ENCODE results near the gene P2RY2.

Gene P2RY2

DNA sequence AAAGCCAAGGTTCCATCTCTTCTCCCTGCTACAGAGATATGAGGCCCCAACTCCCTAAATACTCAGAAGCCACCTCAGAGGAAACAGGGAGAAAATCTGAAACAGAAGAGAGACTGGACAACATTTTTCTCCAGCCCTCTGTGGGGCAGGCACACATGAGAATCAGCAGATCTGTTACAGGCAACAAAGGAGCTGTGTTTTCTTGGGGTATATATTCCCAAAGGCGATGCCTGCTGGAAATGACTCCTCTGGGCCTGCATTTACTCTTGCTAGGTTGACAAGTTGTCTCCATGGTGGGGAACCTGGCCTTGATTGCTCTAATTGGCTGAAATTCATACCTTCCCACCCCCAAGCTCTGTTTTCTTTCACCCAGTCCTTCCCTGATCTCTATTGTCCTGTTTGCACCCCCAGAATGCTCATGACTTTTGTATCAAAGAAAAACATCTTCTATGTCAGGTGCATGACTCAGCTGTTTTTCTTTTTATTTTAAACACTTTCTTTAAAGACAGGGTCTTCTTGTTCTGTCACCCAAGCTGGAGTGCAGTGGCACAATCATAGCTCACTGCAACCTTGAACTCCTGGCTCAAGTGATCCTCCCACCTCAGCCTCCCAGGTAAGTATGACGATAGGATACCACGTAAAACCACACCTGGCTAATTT is 30.6 kb downstream of the P2RY2 start:
- DNase-seq: no peak

DNA sequence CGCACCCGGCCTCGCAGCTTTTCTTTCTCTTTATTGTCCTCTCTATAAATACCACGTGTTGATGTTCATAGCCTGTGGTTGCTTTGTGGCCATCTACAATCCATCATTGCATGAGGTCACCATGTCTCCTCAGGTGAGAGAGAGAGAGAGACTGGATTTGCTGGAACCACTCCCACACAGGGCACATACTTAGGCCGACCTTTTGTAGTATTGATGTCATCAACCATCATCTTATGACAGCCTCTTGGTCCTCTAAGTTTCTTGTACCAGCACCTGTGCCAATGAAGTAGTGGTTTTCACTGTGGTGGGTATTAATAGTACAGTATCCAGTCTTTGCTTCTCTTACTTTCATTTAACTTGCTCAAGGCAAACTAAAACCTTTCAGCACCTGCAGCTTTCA is 31.2 kb downstream of the P2RY2 start:
- DNase-seq: no peak

DNA sequence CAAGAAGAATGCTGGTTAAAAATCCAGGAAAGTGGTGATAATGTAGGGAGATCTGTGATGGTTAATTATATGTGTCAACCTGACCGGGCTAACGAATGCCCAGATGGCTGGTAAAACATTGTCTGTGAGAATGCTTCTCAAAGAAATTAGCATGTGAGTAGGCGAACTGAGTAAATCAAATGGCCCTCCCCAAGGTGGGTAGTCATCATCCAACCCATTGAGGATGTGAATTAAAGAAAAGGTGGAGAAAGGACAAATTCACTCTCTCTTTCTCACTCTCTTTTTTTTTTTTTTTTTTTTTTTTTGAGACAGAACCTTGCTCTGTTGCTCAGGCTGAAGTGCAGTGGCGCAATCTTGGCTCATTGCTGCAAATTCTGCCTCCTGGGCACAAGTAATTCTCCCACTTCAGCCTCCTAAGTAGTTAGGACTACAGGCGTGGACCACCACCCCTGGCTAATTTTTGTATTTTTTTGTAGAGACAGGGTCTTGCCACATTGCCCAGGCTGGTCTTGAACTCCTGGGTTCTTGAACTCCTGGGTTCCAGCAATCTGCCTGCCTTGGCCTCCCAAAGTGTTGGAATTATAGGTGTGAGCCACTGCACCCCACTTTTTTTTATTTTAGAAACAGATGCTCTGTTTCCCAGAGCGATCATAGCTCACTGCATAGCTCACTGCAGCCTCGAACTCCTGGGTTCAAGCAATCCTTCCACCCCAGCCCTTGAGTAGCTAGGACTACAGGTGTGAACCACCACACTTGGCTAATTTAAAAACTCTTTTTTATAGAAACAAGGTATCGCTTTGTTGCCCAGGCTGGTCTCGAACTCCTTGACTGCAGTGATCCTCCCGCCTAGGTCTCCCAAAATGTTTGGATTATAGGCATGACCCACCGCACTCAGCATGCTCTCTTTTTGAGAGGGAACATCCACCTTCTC is 32.0 kb downstream of the P2RY2 start:
- no peak for DNase-seq

DNA sequence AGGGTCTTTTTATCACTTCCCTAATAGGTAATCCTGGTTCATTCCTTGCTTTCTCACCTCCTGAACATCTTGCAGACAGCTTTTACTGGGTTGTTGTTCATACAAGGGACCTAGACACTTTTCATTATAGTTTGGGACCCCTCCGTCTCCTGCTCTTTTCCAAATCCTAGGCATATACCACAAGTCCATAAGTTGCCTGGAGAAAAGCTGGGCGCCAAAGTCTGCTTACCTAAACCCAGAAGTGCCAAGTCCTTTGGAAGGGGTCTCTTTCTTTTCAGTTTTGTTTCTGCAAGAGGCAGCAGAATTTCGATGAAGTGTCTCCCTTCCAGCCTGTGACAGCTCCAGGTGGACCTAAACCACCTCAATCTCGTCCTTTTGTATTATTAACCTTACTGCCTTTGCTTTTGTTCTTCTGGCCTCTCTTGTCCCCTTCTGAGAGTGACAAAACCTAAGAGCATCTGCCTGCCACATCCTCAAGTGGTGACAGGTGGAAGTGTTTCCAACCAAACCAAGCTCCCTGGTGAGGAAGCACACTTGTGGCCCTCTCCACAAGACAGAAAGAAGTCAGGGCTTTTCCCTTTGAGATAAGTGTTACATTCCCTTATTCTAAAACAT is 34.6 kb downstream of the P2RY2 start:
- DNase-seq: no peak

DNA sequence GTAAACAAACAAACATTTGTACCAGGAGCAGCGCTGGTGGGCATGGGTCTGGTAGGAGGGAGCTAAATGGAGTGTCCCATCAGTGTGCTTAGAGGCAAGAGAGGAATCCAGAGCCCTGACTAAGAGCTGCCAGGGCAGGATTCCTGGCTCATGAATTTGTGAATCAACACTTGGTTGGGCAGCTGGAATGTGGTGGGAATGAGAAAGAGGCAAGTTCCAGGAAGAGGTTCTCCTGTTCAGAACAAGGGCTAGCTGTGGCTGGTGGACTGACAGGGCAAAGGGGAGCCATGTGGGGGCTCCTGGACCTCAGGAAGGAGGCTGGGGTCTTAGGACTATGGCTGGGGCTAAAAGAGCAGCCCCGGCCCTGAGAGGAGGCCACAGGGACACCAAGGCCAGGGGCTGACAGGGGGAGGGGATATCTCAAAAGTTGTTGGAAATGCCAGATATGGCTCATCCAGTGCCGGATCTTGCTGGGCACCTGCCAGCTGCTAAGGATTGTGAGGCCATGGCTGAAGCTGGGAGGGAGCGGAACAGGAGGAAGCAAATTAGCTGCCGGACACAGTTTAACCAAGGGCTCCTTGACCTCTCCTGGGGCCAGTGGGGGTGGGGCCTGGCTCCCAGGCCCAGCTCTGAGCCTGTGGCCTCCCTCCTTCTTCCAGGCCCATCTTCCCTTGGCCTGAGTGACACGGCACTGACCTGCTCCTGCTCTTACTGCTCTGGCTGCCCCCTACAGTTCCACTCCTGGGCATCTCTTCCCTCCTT is 39.4 kb downstream of the P2RY2 start:
- DNase-seq: no peak

DNA sequence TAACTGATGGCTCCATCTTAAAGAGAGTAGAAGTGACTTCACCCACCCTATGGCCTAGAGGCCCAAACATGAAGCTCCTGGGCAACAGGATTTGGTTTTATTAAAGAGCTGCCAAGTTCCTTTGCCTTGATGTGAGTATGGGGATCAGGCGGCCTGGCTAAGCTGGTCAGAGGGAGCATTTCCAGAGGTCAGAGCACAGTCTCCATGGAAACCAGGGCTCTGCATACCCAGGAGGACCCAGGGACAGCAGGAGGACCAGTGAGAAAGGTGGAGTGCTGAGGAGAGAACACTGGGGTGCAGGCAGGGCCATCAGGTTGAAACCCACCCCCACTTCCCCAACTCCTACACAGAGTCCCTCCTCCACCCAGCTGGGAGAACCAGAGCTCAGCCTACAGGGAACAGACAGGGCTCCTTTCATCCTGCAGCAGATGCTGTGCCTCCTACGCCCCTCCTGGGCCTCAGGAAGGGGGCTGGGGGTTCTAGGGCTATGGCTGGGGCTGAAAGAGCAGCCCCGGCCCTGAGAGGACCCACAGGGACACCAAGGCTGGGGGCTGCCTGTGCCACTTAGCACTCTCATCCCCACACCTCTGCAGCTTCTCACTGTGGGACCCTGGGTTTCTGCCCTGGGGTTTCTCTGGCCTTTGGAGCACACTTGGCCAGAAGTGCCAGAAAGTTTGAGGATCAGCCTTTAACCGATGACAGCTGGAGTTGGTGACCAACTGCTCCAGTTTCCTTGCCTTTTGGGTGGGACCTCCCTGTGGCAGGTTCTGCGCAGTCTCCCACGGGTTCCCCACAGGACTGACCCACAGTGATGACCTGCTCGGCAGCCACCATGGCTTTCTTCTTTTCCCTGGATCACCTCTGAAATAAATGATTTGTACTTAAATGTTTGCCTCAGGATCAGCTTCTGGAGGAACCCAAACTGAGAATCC is 40.3 kb downstream of the P2RY2 start:
- DNase-seq: no peak

DNA sequence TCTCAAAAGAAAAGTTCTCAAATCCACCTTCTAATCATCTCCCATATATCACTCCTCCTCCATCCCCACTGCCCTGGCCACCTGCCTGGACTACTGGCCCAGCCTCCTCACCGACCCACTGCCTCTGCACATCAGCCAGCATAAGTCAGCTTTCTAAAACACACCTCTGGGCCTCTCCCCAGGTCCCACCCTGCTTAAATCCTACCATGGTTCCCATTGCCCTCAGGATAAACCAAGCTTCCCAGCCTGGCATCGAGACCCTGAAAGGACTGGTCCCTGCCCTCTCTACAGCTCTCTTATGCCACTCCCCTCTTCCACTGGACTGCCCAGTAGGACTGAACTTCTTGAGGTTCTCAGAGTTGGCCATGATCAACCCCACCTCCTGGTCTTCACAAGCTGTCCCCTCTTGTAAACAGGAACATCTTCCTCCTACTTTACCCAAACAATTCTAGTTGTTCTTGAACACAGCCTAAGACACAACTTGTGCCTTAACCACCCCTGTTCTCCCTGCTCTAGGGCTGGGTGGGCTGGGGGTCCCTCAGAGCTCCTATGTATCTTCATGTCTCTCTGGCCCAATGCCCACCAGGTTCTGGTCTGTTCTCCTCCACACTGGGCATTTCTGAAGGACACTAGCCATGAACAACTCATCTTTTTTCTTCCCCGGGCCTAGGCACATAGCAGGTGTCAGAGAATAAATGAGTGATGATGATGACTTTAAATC is 41.5 kb downstream of the P2RY2 start:
- DNase-seq: no peak

DNA sequence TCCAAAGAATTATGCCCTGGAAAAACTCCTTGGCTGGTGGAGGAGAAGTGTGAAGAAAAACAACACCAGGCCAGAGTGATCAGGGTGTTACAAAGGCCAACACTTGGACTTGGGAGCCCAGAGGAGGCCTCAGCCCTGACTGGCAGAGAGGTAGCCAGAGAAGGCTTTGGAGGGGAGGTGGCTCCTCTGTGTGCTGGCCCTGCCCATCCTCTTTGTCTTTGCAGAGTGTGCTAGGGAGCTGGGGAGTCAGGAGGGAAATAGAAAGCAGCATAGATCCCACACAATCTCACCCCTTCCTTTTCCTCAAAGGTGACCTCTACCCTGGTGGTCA is 42.0 kb downstream of the P2RY2 start:
- no peak for DNase-seq

DNA sequence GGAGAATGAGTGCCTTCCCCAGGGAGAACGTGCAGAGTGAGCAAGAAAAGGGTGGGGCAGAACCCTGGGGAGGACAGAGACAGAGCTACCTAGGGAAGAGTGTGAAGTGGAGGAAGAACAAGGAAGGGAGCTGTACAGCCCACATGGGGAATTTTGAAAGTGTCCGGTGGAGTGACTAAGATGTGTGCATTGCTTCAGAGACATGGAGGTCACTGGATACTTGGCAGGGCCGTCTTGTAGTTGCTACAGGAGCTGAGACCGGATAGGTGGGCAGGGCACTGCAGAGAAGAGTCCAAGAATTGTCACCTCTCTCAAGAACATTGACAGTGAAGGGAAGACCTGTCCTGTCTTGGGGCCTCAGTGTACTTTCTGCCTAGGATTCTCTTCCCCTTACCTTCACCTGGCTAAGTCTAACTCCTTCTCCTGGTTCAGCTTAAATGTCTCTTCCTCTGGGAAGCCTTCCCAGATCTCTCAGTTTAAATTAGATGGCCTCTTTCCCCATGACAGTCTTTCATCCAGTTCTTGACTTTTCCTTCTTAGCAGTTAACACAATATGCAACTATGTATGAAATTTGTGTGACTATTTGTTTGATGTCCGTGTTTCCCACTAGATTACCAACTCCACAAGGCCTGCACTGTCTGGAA is 44.9 kb downstream of the P2RY2 start:
- DNase-seq: no peak

DNA sequence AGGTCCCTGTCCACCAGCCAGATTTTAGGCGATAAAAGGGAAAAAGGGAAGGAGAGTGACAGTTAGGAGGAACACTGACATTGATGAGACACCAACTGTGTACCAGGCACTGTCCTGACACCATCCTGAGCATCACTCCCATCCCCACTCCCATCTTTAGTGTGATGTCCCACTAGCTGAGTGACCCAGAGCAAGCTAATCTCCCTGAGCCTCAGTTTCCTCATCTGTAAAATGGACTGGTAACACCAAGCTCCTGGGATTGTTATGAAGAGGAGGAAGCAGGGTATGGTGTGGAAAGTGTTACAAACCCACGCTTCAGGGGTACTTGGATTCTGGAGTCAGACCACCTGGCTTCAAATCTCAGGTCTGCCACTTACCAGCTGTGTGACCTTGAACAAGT is 45.6 kb downstream of the P2RY2 start:
- DNase-seq: no peak

DNA sequence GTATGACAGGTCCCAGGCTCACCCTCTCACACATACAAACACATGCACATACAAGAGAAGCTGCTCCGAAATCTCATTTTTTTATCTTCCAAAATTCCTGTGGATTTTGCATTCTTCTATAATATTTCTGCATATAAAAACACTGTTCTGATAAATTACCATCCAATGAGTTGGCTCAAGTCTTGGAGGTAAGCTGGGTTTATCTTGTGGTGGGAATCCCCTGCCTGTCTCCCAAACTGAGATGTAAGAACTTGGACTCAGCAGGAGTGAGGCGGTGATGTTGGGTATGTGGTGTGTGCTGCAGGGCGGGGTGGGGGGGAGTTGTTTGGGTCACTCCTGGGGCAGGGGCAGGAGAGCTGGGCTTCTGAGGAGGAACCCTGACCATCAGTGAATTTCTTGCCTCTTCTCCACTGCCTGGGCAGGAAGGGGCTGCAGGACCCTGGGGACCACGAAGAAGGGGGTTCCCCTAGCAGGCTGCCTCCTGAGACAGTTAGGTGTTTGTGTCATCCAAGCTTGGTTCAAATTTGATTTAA is 47.3 kb downstream of the P2RY2 start:
- DNase-seq: no peak

DNA sequence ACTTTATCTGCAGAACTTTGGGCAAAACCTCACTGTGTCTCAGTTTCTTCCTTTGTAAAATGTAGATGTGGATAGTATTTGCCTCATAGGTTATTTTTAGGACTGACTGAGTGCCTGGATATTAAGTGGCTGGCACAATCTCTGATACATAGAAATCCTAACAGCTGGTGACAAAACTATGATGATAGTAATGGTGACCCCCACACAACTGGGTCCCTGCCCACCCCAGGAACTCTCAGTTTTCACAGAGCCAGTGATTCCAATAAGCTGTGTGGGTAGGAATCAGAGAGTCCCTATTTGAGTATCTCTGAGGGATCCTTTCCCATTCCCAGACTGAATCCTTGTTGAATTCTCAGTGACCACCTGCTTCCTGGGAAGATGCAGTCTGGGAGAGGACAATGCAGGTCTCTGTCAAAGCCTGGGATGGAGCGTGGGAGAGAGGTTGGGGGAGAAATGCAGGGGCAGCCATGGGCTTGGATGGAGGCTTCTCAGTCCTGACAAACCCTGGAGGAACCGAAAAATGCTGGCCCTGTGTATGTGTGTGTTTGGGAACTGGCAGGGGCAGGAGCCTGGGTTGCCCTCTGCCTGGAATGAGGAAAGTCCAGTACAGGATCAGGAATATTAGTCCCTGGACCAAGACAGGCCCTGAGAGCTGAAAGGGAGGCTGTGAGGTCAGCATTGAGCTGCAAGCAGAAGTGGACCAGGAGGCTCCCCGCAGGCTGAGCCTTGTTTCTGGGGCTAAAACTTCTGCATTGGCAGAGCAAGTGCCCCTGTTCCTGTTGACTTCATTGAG is 48.0 kb downstream of the P2RY2 start:
- no peak for DNase-seq

DNA sequence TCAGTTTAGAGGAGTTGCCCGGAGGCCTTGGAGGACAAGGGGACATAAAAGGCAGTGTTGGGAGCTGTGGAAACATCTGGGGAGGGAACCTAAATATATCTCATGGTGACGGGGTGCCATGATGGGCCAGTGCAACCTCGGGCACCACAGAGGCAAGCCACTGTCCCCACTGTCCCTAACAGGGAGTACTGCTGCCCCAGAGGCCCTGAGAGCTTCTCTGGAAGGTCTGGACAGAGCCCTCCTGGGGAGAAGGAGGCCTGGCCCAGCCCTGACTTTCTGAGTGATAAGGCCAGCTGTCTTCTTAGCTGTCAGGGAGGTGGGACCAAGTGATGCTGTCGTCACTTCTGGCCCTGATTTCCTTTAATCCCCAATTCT is 48.6 kb downstream of the P2RY2 start:
- DNase-seq: no peak

DNA sequence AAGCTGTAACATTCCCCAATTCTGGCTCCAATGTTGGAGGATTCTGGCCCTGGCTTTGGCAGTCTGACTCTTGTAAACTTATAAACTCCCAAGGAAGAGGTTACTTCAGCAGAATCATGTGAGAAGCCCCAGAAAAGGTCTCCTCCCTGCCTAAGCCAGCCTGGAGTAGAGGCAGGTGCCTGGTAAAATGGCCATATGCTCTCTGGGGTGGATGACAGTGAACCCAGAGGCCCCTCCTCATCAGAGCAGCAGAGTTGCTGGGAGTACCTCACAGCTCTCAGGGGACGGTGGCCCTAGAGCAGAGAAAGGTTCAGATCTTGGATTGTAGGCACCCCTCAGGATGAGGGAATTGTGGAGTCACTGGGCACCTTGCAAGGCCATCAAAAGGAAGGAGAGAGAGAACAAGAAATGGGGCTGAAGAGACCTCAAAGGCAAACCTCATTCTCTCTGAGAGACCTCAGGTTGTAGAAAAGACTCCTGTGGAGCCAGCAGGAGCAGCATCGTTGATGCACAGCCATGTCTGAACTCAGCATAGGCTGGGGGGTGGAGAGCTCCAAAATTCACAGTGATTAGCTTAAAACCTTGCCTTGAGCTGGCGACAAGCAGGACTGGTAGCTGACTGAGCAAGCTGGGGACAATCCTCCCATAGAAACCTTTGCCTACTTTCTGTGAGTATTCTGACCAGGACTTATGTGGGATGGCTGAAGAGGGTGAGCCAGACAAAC is 49.2 kb downstream of the P2RY2 start:
- DNase-seq: no peak

DNA sequence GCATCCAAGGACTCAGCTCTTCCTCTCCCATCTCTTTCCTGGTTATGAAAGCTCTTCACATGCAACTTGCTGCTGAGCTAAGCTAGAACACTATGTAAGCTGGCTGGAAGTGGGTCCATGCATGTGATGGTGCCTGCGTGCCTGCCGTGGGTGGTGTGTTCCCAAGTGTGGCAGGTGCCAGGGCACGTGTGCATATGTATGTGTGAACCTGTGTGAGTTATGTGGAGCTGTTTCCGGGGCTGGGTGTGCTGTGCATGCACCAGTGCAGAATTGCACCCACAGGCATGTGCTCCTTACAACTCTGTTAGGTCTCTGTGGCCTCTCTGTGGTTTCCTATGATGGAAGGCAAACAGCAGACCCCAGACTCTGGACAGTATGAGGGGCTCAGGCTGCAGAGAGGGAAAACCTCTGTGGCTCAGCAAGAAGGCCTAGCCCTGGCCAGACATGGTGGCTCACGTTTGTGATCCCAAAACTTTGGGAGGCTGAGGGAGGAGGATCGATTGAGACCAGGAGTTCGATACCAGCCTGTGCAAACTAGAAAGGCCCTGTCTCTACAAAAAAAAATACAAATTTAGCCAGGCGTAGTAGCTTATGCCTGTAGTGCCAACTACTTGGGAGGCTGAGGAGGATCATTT is 49.9 kb downstream of the P2RY2 start:
- no peak for DNase-seq

DNA sequence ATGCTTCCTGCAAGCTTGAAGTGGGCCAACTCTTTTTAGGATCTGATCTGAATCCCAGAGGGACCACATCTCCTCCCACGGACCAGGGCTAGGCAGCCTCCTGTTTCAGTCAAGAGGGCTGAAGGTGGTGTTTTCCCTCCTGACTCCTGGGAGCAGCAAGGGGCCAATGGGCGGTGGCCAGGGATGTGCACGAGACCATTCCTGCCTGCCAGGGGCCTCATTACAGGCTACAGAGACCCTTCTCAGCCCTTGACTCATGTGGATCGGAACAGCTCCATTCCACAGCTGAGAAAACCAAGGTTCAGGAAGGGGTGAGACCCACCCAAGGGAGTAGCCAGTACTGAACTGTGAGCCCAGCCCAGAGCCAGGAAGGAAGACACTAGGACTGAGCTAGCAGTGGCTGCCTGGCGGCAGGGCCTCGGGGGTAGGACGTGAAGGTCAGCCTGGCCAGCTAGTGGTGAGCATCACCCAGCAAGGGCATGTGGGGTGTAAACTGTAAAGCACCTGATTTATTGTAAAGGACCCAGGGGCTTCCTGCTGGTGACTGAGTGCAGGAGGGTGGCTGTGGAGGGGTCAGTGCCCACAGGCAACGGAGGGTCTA is 50.7 kb downstream of the P2RY2 start:
- DNase-seq: no peak

DNA sequence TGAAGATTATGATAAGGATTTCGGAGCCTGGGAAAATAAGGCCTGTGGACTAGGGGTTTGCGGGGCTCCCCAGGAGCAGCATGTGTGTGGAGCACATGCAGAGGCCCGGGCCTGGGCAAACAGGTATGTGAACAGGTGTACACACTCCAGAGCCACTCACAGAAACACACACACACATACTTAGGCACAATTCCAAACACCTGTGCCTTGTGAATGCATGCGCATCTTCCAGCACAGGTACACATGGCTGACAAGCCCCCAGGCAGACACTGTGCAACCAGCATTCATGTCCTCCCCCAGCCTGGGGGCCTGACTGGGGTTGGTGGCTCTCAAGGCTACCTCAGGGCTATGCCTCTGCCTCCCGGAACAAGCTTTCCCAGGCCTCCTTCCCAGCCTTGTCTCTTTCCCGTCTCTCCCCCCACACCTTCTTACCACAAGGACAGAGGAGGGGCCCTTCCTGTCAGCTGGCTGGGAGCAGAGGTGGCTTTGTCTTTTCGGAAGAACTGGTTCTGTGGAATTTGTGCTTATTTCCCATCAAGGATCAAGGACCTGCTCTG is 51.5 kb downstream of the P2RY2 start:
- no peak for DNase-seq

Data from stimulated activated naive CD4-positive, alpha-beta T cell treated with Interleukin-2 at 50 U/mL for 16 hours (primary cell).